K562 (cell line): ENCODE data around the gene ZNF512B. TPM values are rescaled to one million over a fixed set of nuclear protein-coding genes. Genes with fewer than 3 reads are reported as not detected.

ENCODE experiments used
- ATAC-seq: fragments of 200-7000 bp; cut with Tn5 transposase; 3 replicates; pipeline ENCODE4 v1.9.1; 2020; ENCODE audit warnings: moderate library complexity
- BruUV-seq: library from RNA; stranded (reverse); fragments of 400-500 nt; replicated peaks from 2 replicates; lab custom pipeline; 2021; lab: Mats Ljungman, UMichigan
- CTCF ChIA-PET: fragments of 300-600 bp; formaldehyde crosslinking; extraction: SDS; loops from one replicate; lab custom pipeline; 2021; ENCODE audit warnings: low intra/inter-chr PET ratio; lab: Yijun Ruan, JAX
- POLR2A ChIA-PET: fragments of 300-600, 350-650 bp; sonication (Branson Sonifier 250); formaldehyde crosslinking; extraction: SDS; loops from one replicate; lab custom pipeline; 2021; ENCODE audit warnings: antibody characterized with exemption, inconsistent platforms; lab: Yijun Ruan, JAX
- DNase-seq, 4 experiments: peaks; one replicate each; pipeline versions ENCODE4 v3.0.0 to v3.0.0-alpha.2; 2011 to 2018; ENCODE audit warnings: low spot score in 3 of 4, mixed read lengths in 3 of 4; ENCODE audit errors: extremely low read depth in 1 of 4
- FAIRE-seq: peaks from 2 replicates; lab custom pipeline; 2011; peaks lifted over from hg19 to GRCh38; lab: Jason Lieb, UNC
- H2AFZ ChIP-seq: 2 replicates; pipeline ENCODE4 v1.6.0; 2011; ENCODE audit warnings: low read depth, low read length, control low read depth, inconsistent platforms
- H3K27ac ChIP-seq: fragments of 200-600 bp; 3 replicates; pipeline ENCODE4 v1.8.0; 2011; ENCODE audit warnings: low read depth, mild to moderate bottlenecking, control low read depth, inconsistent platforms, low read length, moderate library complexity, mixed read lengths; ENCODE audit errors: extremely low read depth
- H3K27me3 ChIP-seq, 2 experiments: fragments of 300-600 bp in 1 of 2; 2 replicates in 1 of 2; 3 replicates in 1 of 2; pipeline versions ENCODE4 v1.6.0 to v1.8.0; 2011; ENCODE audit warnings: inconsistent platforms in 2 of 2, low read length in 2 of 2, mild to moderate bottlenecking in 1 of 2, mixed read lengths in 1 of 2, moderate library complexity in 1 of 2; ENCODE audit not compliant: control insufficient read depth in 2 of 2, insufficient read depth in 2 of 2
- H3K36me3 ChIP-seq: fragments of 300-600 bp; 3 replicates; pipeline ENCODE4 v1.8.0; 2011; ENCODE audit warnings: mild to moderate bottlenecking, low read length, inconsistent platforms; ENCODE audit not compliant: control insufficient read depth, insufficient read depth
- H3K4me1 ChIP-seq, 2 experiments: fragments of 200-600 bp in 1 of 2; replicated peaks in 1 of 2; 2 replicates in 1 of 2; 3 replicates in 1 of 2; pipeline versions ENCODE4 v1.5.1 to v1.8.0; 2011; ENCODE audit warnings: inconsistent platforms in 2 of 2, low read length in 2 of 2, mild to moderate bottlenecking in 1 of 2, mixed read lengths in 1 of 2, moderate library complexity in 1 of 2; ENCODE audit not compliant: control insufficient read depth in 2 of 2, insufficient read depth in 2 of 2
- H3K4me2 ChIP-seq: 2 replicates; pipeline ENCODE4 v1.6.1; 2011; ENCODE audit warnings: low read length, control low read depth, inconsistent platforms, mixed read lengths; ENCODE audit not compliant: insufficient read depth
- H3K4me3 ChIP-seq: fragments of 200-600 bp; sonication (generic), shearing (Covaris generic); 2 replicates; pipeline ENCODE4 v1.5.1; 2016; ENCODE audit warnings: control low read depth, inconsistent platforms
- H3K79me2 ChIP-seq: fragments of 200-600 bp; 3 replicates; pipeline ENCODE4 v1.8.0; 2011; ENCODE audit warnings: low read length, inconsistent platforms; ENCODE audit not compliant: control insufficient read depth, insufficient read depth
- H3K9ac ChIP-seq, 2 experiments: 2 replicates each; pipeline versions ENCODE4 v1.6.0 to v1.6.1; 2011; ENCODE audit warnings: low read depth in 2 of 2, low read length in 2 of 2, control low read depth in 1 of 2, inconsistent platforms in 1 of 2, mild to moderate bottlenecking in 1 of 2, mixed read lengths in 1 of 2; ENCODE audit not compliant: insufficient read depth in 1 of 2
- H3K9me1 ChIP-seq: one replicate; pipeline ENCODE4 v1.6.0; 2011; ENCODE audit warnings: inconsistent platforms, mild to moderate bottlenecking, low read length, moderate library complexity; ENCODE audit not compliant: control insufficient read depth, insufficient read depth
- H3K9me3 ChIP-seq: replicated peaks from 2 replicates; pipeline ENCODE4 v1.5.1; 2011; ENCODE audit warnings: low read depth, low read length, inconsistent platforms; ENCODE audit not compliant: control insufficient read depth, insufficient read depth
- H4K20me1 ChIP-seq: replicated peaks from 2 replicates; pipeline ENCODE4 v1.6.1; 2011; ENCODE audit warnings: low read length, inconsistent platforms, mixed read lengths; ENCODE audit not compliant: control insufficient read depth, insufficient read depth
- CBX2 ChIP-seq: fragments of 200-600 bp; sonication (generic); IDR thresholded peaks from one replicate; pipeline ENCODE4 v1.6.1; 2012; ENCODE audit warnings: mild to moderate bottlenecking, low read length, inconsistent platforms; ENCODE audit not compliant: insufficient read depth, poor library complexity, severe bottlenecking
- CHD4 ChIP-seq: fragments of 200-600 bp; sonication (generic); IDR thresholded peaks from 3 replicates; pipeline ENCODE4 v1.6.1; 2012; ENCODE audit warnings: low read depth, mild to moderate bottlenecking, mixed read lengths, low read length, inconsistent platforms; ENCODE audit not compliant: insufficient read depth, insufficient replicate concordance, poor library complexity, severe bottlenecking
- NR2C2 ChIP-seq, 2 experiments: fragments of 200-800 bp in 1 of 2; sonication (Bioruptor generic) in 1 of 2; sonication (generic) in 1 of 2; formaldehyde crosslinking in 1 of 2; IDR thresholded peaks; 2 replicates each; pipeline versions ENCODE4 v1.6.1 to v1.8.0; 2016 to 2022; ENCODE audit warnings: mild to moderate bottlenecking in 1 of 2, missing compliant biosample characterization in 1 of 2, missing genetic modification characterization in 1 of 2, missing genetic modification reagents in 1 of 2
- PCBP2 ChIP-seq: fragments of 200-400 bp; formaldehyde crosslinking; IDR thresholded peaks from 2 replicates; pipeline ENCODE4 v1.6.1; 2018; ENCODE audit warnings: low read length, low read depth, mild to moderate bottlenecking, moderate library complexity; ENCODE audit not compliant: poor library complexity, severe bottlenecking
- PHF20 ChIP-seq: fragments of 450-650 bp; IDR thresholded peaks from 2 replicates; pipeline ENCODE4 v1.6.1; 2018; ENCODE audit not compliant: partially characterized antibody
- TAL1 ChIP-seq: fragments of 450-650 bp; IDR thresholded peaks from 2 replicates; pipeline ENCODE4 v1.6.1; 2016; ENCODE audit warnings: mild to moderate bottlenecking
- VEZF1 ChIP-seq: fragments of 200-800 bp; sonication (Bioruptor generic); IDR thresholded peaks from 2 replicates; pipeline ENCODE4 v1.6.1; 2017; ENCODE audit warnings: missing genetic modification characterization, missing compliant biosample characterization
- XRCC5 ChIP-seq: fragments of 200-400 bp; formaldehyde crosslinking; IDR thresholded peaks from 2 replicates; pipeline ENCODE4 v1.6.1; 2017; ENCODE audit warnings: low read depth, mild to moderate bottlenecking, low read length
- ZNF239 ChIP-seq: fragments of 250-450 bp; sonication (Bioruptor Pico); IDR thresholded peaks from 2 replicates; pipeline ENCODE4 v1.4.0; 2020; ENCODE audit warnings: mild to moderate bottlenecking
- ZNF277 ChIP-seq: fragments of 250-450 bp; sonication (Bioruptor Pico); IDR thresholded peaks from 2 replicates; pipeline ENCODE4 v1.8.0; 2022; ENCODE audit warnings: inconsistent platforms, mild to moderate bottlenecking, moderate library complexity, borderline replicate concordance
- WGBS: fragments of 100-300 bp; shearing (Covaris generic); methylation state at CpG from one replicate; pipeline ENCODE4 v1.1.6; 2016; ENCODE audit warnings: low coverage, mixed read lengths; ENCODE audit not compliant: insufficient coverage; ENCODE audit errors: missing lambda C conversion rate; 5-methylcytosine and 5-hydroxymethylcytosine counted together
- in situ Hi-C: fragments of 300-500 bp; cut with MboI; formaldehyde crosslinking; loops from 4 replicates; pipeline ENCODE4 v1.15.0; 2018; ENCODE audit warnings: inconsistent platforms, mixed read lengths
- intact Hi-C: fragments of 100-400 bp; cut with micrococcal nuclease; formaldehyde crosslinking; loops from 2 replicates; pipeline ENCODE4 v1.14.2; 2022
- polyA plus RNA-seq, 8 experiments: library from polyadenylated mRNA; depleted of rRNA in 4 of 8; stranded (reverse) in 5 of 8; unstranded in 3 of 8; fragments of >200 nt; fragmentation: Nextera tagmentation in 2 of 8; fragmentation: Illumina TruSeq in 1 of 8; extraction: Ambion mirVana in 2 of 8; extraction: Trizol in 1 of 8; gene quantifications; 2 replicates each; pipeline versions ENCODE4 v1.2.1 to v1.2.3, GENCODE V29; 2011 to 2014; ENCODE audit warnings: inconsistent platforms in 1 of 8, missing spikeins in 1 of 8
- total RNA-seq, 7 experiments: library from RNA; depleted of rRNA in 6 of 7; stranded (reverse); fragments of >200 nt in 6 of 7; fragmentation: Illumina TruSeq in 2 of 7; extraction: Trizol in 2 of 7; gene quantifications; 2 replicates each; pipeline versions ENCODE4 v1.2.1 to v1.2.3, GENCODE V29; 2011 to 2021; ENCODE audit warnings: low replicate concordance in 1 of 7

The ZNF512B gene
- total and polyA plus RNA-seq, 9 of the 15 experiments (the other 6 are each of a cell fraction or from before 2014, with no cell fraction given): 0.01 to 27.8 (median 8.2) TPM

DNA sequence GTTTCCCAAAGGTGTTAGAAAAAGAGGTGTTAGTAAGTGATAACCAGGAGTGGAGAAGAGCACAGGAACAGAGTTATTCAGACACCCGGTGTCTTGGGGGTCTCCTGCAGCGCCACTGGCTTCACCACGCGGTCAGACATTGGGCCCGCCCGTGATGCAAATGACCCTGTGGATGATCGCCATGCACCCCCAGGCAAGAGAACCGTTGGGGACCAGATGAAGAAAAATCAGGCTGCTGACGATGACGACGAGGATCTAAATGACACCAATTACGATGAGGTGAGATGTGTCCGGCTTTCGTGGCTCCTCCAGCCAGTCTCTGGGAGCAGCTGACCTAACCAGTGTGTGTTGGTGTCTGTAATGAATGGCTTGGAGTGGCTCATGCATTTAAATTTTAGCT lies 13.2 kb upstream of the ZNF512B start:
- Histone ChIP-seq H3K27me3 (no peaks in the 10 kb centered on the region), H3K79me2 (peaks cover 34% of the 10 kb centered on the region), H3K27ac (no peak overlapping the region), H3K9me1 (no peaks in the 10 kb centered on the region), H3K9me3 (no peaks in the 10 kb centered on the region), H3K4me1 (peaks cover 16 to 33% of the 10 kb centered on the region in 2 experiments), H3K9ac (peak overlapping the region in 1 of 2 experiments; percentile 43; a peak in 1 of 4 replicates), H4K20me1 (no peaks in the 10 kb centered on the region), H3K4me2 (no peak overlapping the region), H3K4me3 (no peak overlapping the region), H3K36me3 (peaks cover 51% of the 10 kb centered on the region), H2AFZ (no peak overlapping the region)
- in situ Hi-C loops (no loop called here), intact Hi-C loops (no loop called here)
- TF ChIP-seq CBX2 (no peak), ZNF239 (CRISPR knock-in tag) (no peak), VEZF1 (CRISPR knock-in tag) (no peak), NR2C2 (CRISPR knock-in tag; IDR thresholded peaks at IDR 0.05) (no peak), NR2C2 (tag; IDR thresholded peaks at IDR 0.05) (no peak), PHF20 (no peak), TAL1 (no peak), XRCC5 (no peak), PCBP2 (no peak), CHD4 (no peak), ZNF277 (CRISPR knock-in tag) (no peak)
- CTCF ChIA-PET: no interaction called here
- ATAC-seq (no peak), FAIRE-seq (no peak), DNase-seq (no peak)
- TSS peak; percentile 61 for BruUV-seq
- 94% methylated on average over 13 of the region's 14 CpGs for WGBS
- POLR2A ChIA-PET: interaction anchor here (0.5 to 1.1 kb wide), 3 partner anchors 18 to 454 kb away, joined by 3 read pairs; partner anchors contain the start of gene GMEB2
